Heart right ventricle (tissue), 16 donors: ENCODE measurements around the gene HMGCL. TPM values are rescaled to one million over a fixed set of nuclear protein-coding genes. Genes with fewer than 3 reads are reported as not detected.
A peak's percentile ranks its signal among the peaks of the same experiment; 100 is the strongest.
"Not testable (repeated sequence)": the region's sequence is repeated elsewhere in the genome, so short reads cannot be mapped to it uniquely, and the experiment has no call there.

ENCODE experiments used
- ATAC-seq, 8 donors: fragments of 200-7000 bp; cut with Tn5 transposase; one replicate each; pipeline ENCODE4 v1.9.1; 2020; ENCODE audit warnings: mild to moderate bottlenecking in 8 of 8, moderate library complexity in 8 of 8, moderate number of reproducible peaks in 1 of 8
- DNase-seq, 2 donors: peaks; one replicate each; pipeline ENCODE4 v3.0.0-alpha.2; 2020
- H3K27ac ChIP-seq, 10 donors: fragments of 200-600 bp; sonication (generic) in 2 of 10; one replicate each; pipeline versions ENCODE4 v1.5.0 to v1.8.0; 2020 to 2022; ENCODE audit warnings: mild to moderate bottlenecking in 3 of 10
- H3K27me3 ChIP-seq, 7 donors: fragments of 200-600 bp; one replicate each; pipeline ENCODE4 v1.8.0; 2021 to 2022; ENCODE audit warnings: mild to moderate bottlenecking in 2 of 7
- H3K36me3 ChIP-seq, 9 donors: fragments of 200-600 bp; sonication (generic) in 1 of 9; one replicate each; pipeline versions ENCODE4 v1.5.0 to v1.8.0; 2020 to 2022; ENCODE audit warnings: mild to moderate bottlenecking in 2 of 9
- H3K4me1 ChIP-seq, 9 donors: fragments of 200-600 bp; sonication (generic) in 1 of 9; one replicate each; pipeline versions ENCODE4 v1.5.0 to v1.8.0; 2020 to 2022; ENCODE audit warnings: mild to moderate bottlenecking in 4 of 9
- H3K4me3 ChIP-seq, 10 donors: fragments of 200-600 bp; sonication (generic) in 2 of 10; one replicate each; pipeline versions ENCODE4 v1.5.0 to v1.8.0; 2020 to 2022; ENCODE audit warnings: mild to moderate bottlenecking in 7 of 10, moderate library complexity in 2 of 10
- H3K9me3 ChIP-seq, 11 donors: fragments of 200-600 bp in 10 of 11; sonication (generic) in 2 of 11; one replicate each; pipeline versions ENCODE4 v1.5.0 to v1.8.0; 2013 to 2022; ENCODE audit warnings: mild to moderate bottlenecking in 2 of 11, control low read depth in 1 of 11, moderate library complexity in 1 of 11
- CTCF ChIP-seq, 9 donors: fragments of 200-600 bp; sonication (generic) in 2 of 9; IDR thresholded peaks; one replicate each; pipeline versions ENCODE4 v1.5.0 to v1.8.0; 2021 to 2022; ENCODE audit warnings: antibody characterized with exemption in 9 of 9, mild to moderate bottlenecking in 5 of 9, moderate library complexity in 1 of 9
- WGBS, 2 donors: extraction: QIAGEN DNeasy Blood & Tissue Kit; methylation state at CpG; one replicate each; pipeline ENCODE4 v1.1.7; 2013; ENCODE audit warnings: inconsistent platforms in 1 of 2; 5-methylcytosine and 5-hydroxymethylcytosine counted together
- intact Hi-C, 10 donors: fragments of 100-400 bp; cut with DNase I; formaldehyde crosslinking; loops; one replicate each; pipeline versions ENCODE4 v1.11.1 to v1.14.2; 2022
- polyA plus RNA-seq, 2 donors: library from polyadenylated mRNA; stranded (reverse); fragments of 200-250 nt; gene quantifications; one replicate each; pipeline ENCODE4 v1.2.3, GENCODE V29; 2013
- total RNA-seq, 10 donors: library from RNA; stranded (reverse); fragmentation: NEBNext Ultra II Directional in 3 of 10; extraction: Animal tissue kit (Norgen Biotek cat#: 25700) in 3 of 10; gene quantifications; one replicate each; pipeline versions ENCODE4 v1.2.1 to v1.2.4, GENCODE V29; 2021 to 2023
- donor health status: Arrhythmogenic right ventricular cardiomyopathy.
- donor health status: ischemic (EF 13 %, LVEDD 7.1; RV severe dilation, severe dysfunction).
- donor health status: healthy with polysubstance abuse.
- donor health status: DM: no; HTN: yes; CAD: no.
- donor health status: DM: no; HTN: no; CAD: no.
- donor health status: ischemic (EF 25% LVEDD 6.9; RV normal size, moderate dysfunction).
- donor health status: ischemic (EF 25% LVEDD 5.7; RV mildly dilated, moderate dysfunction).
- donor health status: healthy.
- donor health status: DM: yes; HTN: yes; CAD: no.
- donor health status: Ischemic cardiomyopathy.
- donor health status: ischemic (EF 35%, LVEDD 5.7; RV mildly dilated, moderate dysfunction).
- donor health status: nonischemic (EF 11% LVEDD 7.7; RV severe dilation, severe dysfunction).
- donor health status: DM: yes; HTN: yes; CAD: no.
- donor health status: PGD.
- donor health status: ischemic (EF 29% LVEDD 5.4; RV normal size, mild dysfunction).
- donor health status: nonischemic (EF 23%, LVEDD 6.1; RV moderate dilation, normal function).

HMGCL gene
- total and polyA plus RNA-seq, 12 donors: 25.7 to 44.3 (median 37.0) TPM

GRCh38 chr1:23804183-23804835, 20.9 kb downstream of the HMGCL start:
- intact Hi-C loops: loop anchor here in 1 of 10 donors (10.0 kb wide), 1 partner anchor 60 kb away; the partner anchor contains the start of gene FUCA1
- H3K4me3 ChIP-seq: no peak overlapping the region
- WGBS, 2 donors: 75 to 77% methylated on average over 7 of the region's 7 CpGs
- H3K36me3 ChIP-seq: peaks cover 0 to 63% (median 0%) of the 10 kb centered on the region in 9 donors
- ATAC-seq (no peak), DNase-seq (no peak)
- peaks cover 10 to 28% (median 16%) of the 10 kb centered on the region in 9 donors for H3K4me1 ChIP-seq
- TF ChIP-seq CTCF (IDR thresholded peaks at IDR 0.05): peak in 1 of 9 donors; percentile 12
- no peaks in the 10 kb centered on the region for H3K27me3 ChIP-seq
- H3K27ac ChIP-seq: peak overlapping the region in 1 of 10 donors; percentile 47
- H3K9me3 ChIP-seq: no peaks in the 10 kb centered on the region

GRCh38 chr1:23803674-23804073, 21.6 kb downstream of the HMGCL start:
- no peaks in the 10 kb centered on the region for H3K9me3 ChIP-seq
- DNase-seq (no peak), ATAC-seq (no peak)
- no peak overlapping the region for H3K27ac ChIP-seq
- WGBS, 2 donors: 92 to 93% methylated on average over 5 of the region's 5 CpGs
- H3K4me1 ChIP-seq: peaks cover 11 to 33% (median 22%) of the 10 kb centered on the region in 9 donors
- H3K27me3 ChIP-seq: no peaks in the 10 kb centered on the region
- peaks cover 0 to 63% (median 0%) of the 10 kb centered on the region in 9 donors for H3K36me3 ChIP-seq
- TF ChIP-seq CTCF (IDR thresholded peaks at IDR 0.05): no peak
- intact Hi-C loops: loop anchor here in 1 of 10 donors (10.0 kb wide), 1 partner anchor 61 kb away; the partner anchor contains the start of gene FUCA1
- no peak overlapping the region for H3K4me3 ChIP-seq

GRCh38 chr1:23802809-23803342, 22.4 kb downstream of the HMGCL start:
- Histone ChIP-seq H3K4me1 (peaks cover 11 to 29% (median 22%) of the 10 kb centered on the region in 9 donors), H3K36me3 (peaks cover 0 to 56% (median 0%) of the 10 kb centered on the region in 9 donors)
- H3K27ac ChIP-seq, H3K4me3 ChIP-seq, H3K9me3 ChIP-seq, ATAC-seq, H3K27me3 ChIP-seq, DNase-seq: not testable (repeated sequence)
- 94 to 99% methylated on average over 7 of the region's 7 CpGs for WGBS, 2 donors
- intact Hi-C loops: loop anchor here in 1 of 10 donors (10.0 kb wide), 1 partner anchor 62 kb away; the partner anchor contains the start of gene FUCA1

- Histone ChIP-seq H3K27ac (peak overlapping the region in 2 of 10 donors; percentile 96 to 97), H3K36me3 (peaks cover 0 to 54% (median 0%) of the 10 kb centered on the region in 9 donors), H3K4me3 (peak overlapping the region in 1 of 10 donors; percentile 84), H3K27me3 (no peaks in the 10 kb centered on the region), H3K9me3 (no peaks in the 10 kb centered on the region), H3K4me1 (peaks cover 11 to 26% (median 22%) of the 10 kb centered on the region in 9 donors)
- no peak for ATAC-seq
- no peak for TF ChIP-seq CTCF (IDR thresholded peaks at IDR 0.05)
- WGBS, 2 donors: 69 to 70% methylated on average over 10 of the region's 10 CpGs
- intact Hi-C loops: loop anchor here in 1 of 10 donors (10.0 kb wide), 1 partner anchor 63 kb away; the partner anchor contains the start of gene FUCA1
- DNase-seq: no peak
Measured at GRCh38 chr1:23801876-23802275, 23.4 kb downstream of the HMGCL start.
